Right hindlimb (tissue), 1 donor: Measurements from ENCODE around the gene FECH.
A peak's percentile ranks its signal among the peaks of the same experiment; 100 is the strongest.

Source experiments
- DNase-seq: peaks from one replicate; pipeline ENCODE4 v3.0.0-alpha.2; 2018

FECH gene

GRCh38 chr18:57581301-57581934, 5.1 kb downstream of the FECH start:
- no peak for DNase-seq

- no peak for DNase-seq
Observed at GRCh38 chr18:57579934-57580333, 6.6 kb downstream of the FECH start.

- DNase-seq: no peak
Observed at GRCh38 chr18:57576316-57576715, 10.2 kb downstream of the FECH start.

- DNase-seq: no peak
Observed at GRCh38 chr18:57575542-57575941, 11.0 kb downstream of the FECH start.

- DNase-seq: no peak
Observed at GRCh38 chr18:57574866-57575265, 11.6 kb downstream of the FECH start.

GRCh38 chr18:57570162-57570561, 16.3 kb downstream of the FECH start:
- DNase-seq: no peak

- DNase-seq: no peak
Observed at GRCh38 chr18:57569133-57569532, 17.4 kb downstream of the FECH start.

- peak; percentile 33 for DNase-seq
Observed at GRCh38 chr18:57561728-57562423, 24.6 kb downstream of the FECH start.

- no peak for DNase-seq
Observed at GRCh38 chr18:57561261-57561660, 25.2 kb downstream of the FECH start.

GRCh38 chr18:57559314-57559713, 27.2 kb downstream of the FECH start:
- peak; percentile 83 for DNase-seq

GRCh38 chr18:57555134-57555533, 31.4 kb downstream of the FECH start:
- no peak for DNase-seq

- no peak for DNase-seq
Observed at GRCh38 chr18:57550510-57550909, 36.0 kb downstream of the FECH start.

GRCh38 chr18:57547260-57547659, 39.2 kb downstream of the FECH start:
- DNase-seq: no peak

GRCh38 chr18:57544936-57545660, 41.4 kb downstream of the FECH start:
- DNase-seq: no peak

GRCh38 chr18:57543560-57543959, 42.9 kb downstream of the FECH start:
- DNase-seq: no peak

- DNase-seq: peak; percentile 46
Observed at GRCh38 chr18:57542812-57543427, 43.6 kb downstream of the FECH start.

GRCh38 chr18:57542126-57542525, 44.4 kb downstream of the FECH start:
- no peak for DNase-seq

- no peak for DNase-seq
Observed at GRCh38 chr18:57539702-57540101, 46.8 kb downstream of the FECH start.

GRCh38 chr18:57538614-57539013, 47.9 kb downstream of the FECH start:
- DNase-seq: no peak

GRCh38 chr18:57534511-57534909, 52.0 kb downstream of the FECH start:
- DNase-seq: no peak

GRCh38 chr18:57533868-57534510, 52.5 kb downstream of the FECH start:
- no peak for DNase-seq

GRCh38 chr18:57533006-57533867, 53.3 kb downstream of the FECH start:
- DNase-seq: peak; percentile 42
